Endothelial cell of umbilical vein (primary cell): ENCODE results near the gene ARHGEF12. TPM values are rescaled to one million over a fixed set of nuclear protein-coding genes. Genes with fewer than 3 reads are reported as not detected.

Experiments used
- BruUV-seq: library from RNA; stranded (reverse); fragments of 400-500 nt; replicated peaks from 2 replicates; lab custom pipeline; 2021; lab: Mats Ljungman, UMichigan
- CTCF ChIA-PET: fragments of 300-600, 350-600 bp; sonication (Branson Sonifier 250); formaldehyde crosslinking; loops from one replicate; lab custom pipeline; 2021; ENCODE audit warnings: antibody characterized with exemption, inconsistent platforms; lab: Charles Lee
- POLR2A ChIA-PET: fragments of 300-600, 350-600 bp; sonication (Branson Sonifier 250); formaldehyde crosslinking; loops from one replicate; lab custom pipeline; 2021; ENCODE audit warnings: antibody characterized with exemption, inconsistent platforms; lab: Charles Lee
- DNase-seq: peaks from one replicate; pipeline ENCODE4 v3.0.0-alpha.2; 2011; ENCODE audit warnings: low read depth, low spot score
- FAIRE-seq: peaks from 2 replicates; lab custom pipeline; 2011; peaks lifted over from hg19 to GRCh38; lab: Jason Lieb, UNC
- H2AFZ ChIP-seq: 2 replicates; pipeline ENCODE4 v1.6.0; 2012; ENCODE audit warnings: low read depth, low read length, control low read depth, inconsistent platforms
- H3K27ac ChIP-seq: 2 replicates; pipeline ENCODE4 v1.5.1; 2011; ENCODE audit warnings: low read depth, mild to moderate bottlenecking, control low read depth, low read length, moderate library complexity; ENCODE audit not compliant: insufficient read depth
- H3K27me3 ChIP-seq, 2 experiments: 2 replicates each; pipeline versions ENCODE4 v1.6.0 to v1.6.1; 2011; ENCODE audit warnings: low read length in 2 of 2, mixed read lengths in 1 of 2; ENCODE audit not compliant: control insufficient read depth in 2 of 2, insufficient read depth in 2 of 2
- H3K36me3 ChIP-seq, 2 experiments: 2 replicates in 1 of 2; 3 replicates in 1 of 2; pipeline ENCODE4 v1.5.1; 2011; ENCODE audit warnings: low read length in 2 of 2, mild to moderate bottlenecking in 1 of 2, moderate library complexity in 1 of 2; ENCODE audit not compliant: control insufficient read depth in 2 of 2, insufficient read depth in 2 of 2; ENCODE audit errors: extremely low read depth in 1 of 2
- H3K4me1 ChIP-seq: 3 replicates; pipeline ENCODE4 v1.5.1; 2011; ENCODE audit warnings: mild to moderate bottlenecking, low read length; ENCODE audit not compliant: control insufficient read depth, insufficient read depth; ENCODE audit errors: extremely low read depth
- H3K4me2 ChIP-seq: 2 replicates; pipeline ENCODE4 v1.6.1; 2011; ENCODE audit warnings: low read length, control low read depth, mixed read lengths; ENCODE audit not compliant: insufficient read depth
- H3K4me3 ChIP-seq, 3 experiments: fragments of 200-600 bp in 1 of 3; sonication (generic), shearing (Covaris generic) in 1 of 3; replicated peaks in 1 of 3; 2 replicates each; pipeline ENCODE4 v1.5.1; 2011 to 2016; ENCODE audit warnings: control low read depth in 3 of 3, low read length in 3 of 3, mild to moderate bottlenecking in 2 of 3, inconsistent platforms in 1 of 3, low read depth in 1 of 3, moderate library complexity in 1 of 3; ENCODE audit not compliant: insufficient read depth in 1 of 3
- H3K79me2 ChIP-seq: 2 replicates; pipeline ENCODE4 v1.6.0; 2012; ENCODE audit warnings: low read length, inconsistent platforms; ENCODE audit not compliant: control insufficient read depth, insufficient read depth
- H3K9ac ChIP-seq: replicated peaks from 2 replicates; pipeline ENCODE3; 2011; ENCODE audit warnings: low read length, control low read depth; ENCODE audit not compliant: insufficient read depth; ENCODE audit errors: extremely low read depth
- H3K9me1 ChIP-seq: replicated peaks from 3 replicates; pipeline ENCODE4 v1.6.0; 2011; ENCODE audit warnings: mild to moderate bottlenecking, low read length; ENCODE audit not compliant: control insufficient read depth, insufficient read depth; ENCODE audit errors: extremely low read depth
- H3K9me3 ChIP-seq: replicated peaks from 2 replicates; pipeline ENCODE4 v1.5.1; 2012; ENCODE audit warnings: low read length, inconsistent platforms; ENCODE audit not compliant: control insufficient read depth, insufficient read depth
- H4K20me1 ChIP-seq: replicated peaks from 2 replicates; pipeline ENCODE3; 2011; ENCODE audit warnings: mild to moderate bottlenecking, low read length; ENCODE audit not compliant: control insufficient read depth, insufficient read depth; ENCODE audit errors: extremely low read depth
- CTCF ChIP-seq, 2 donors: IDR thresholded peaks; 1 replicate in 1 of 2; 2 replicates in 1 of 2; pipeline ENCODE4 v1.5.1; 2011; ENCODE audit warnings: low read length in 2 of 2, mild to moderate bottlenecking in 2 of 2, moderate library complexity in 2 of 2, control low read depth in 1 of 2, inconsistent platforms in 1 of 2, low read depth in 1 of 2; ENCODE audit not compliant: insufficient read depth in 1 of 2; ENCODE audit errors: extremely low read depth in 1 of 2
- FOS ChIP-seq: IDR thresholded peaks from 2 replicates; pipeline ENCODE4 v1.6.1; 2011; ENCODE audit warnings: mild to moderate bottlenecking, low read length, moderate library complexity, borderline replicate concordance; ENCODE audit not compliant: insufficient read depth
- JUN ChIP-seq: IDR thresholded peaks from 2 replicates; pipeline ENCODE4 v1.6.1; 2011; ENCODE audit warnings: borderline replicate concordance, low read depth; ENCODE audit not compliant: insufficient read length, insufficient read depth
- dilution Hi-C: fragments of 300-500 bp; cut with MboI; formaldehyde crosslinking; loops from one replicate; pipeline ENCODE4 v1.15.0; 2019; ENCODE audit warnings: low sequenced_read_pairs; ENCODE audit not compliant: extremely low pct_ligation_motif_present
- intact Hi-C: fragments of 100-400 bp; cut with micrococcal nuclease; formaldehyde crosslinking; loops from one replicate; pipeline ENCODE4 v1.10.0; 2022
- polyA plus RNA-seq, 4 experiments: library from polyadenylated mRNA; depleted of rRNA in 3 of 4; stranded (reverse) in 3 of 4; unstranded in 1 of 4; fragments of >200 nt; gene quantifications; 2 replicates each; pipeline versions ENCODE4 v1.2.1 to v1.2.3, GENCODE V29; 2011 to 2012; ENCODE audit warnings: missing spikeins in 1 of 4
- total RNA-seq: library from RNA; stranded (reverse); gene quantifications from 2 replicates; pipeline ENCODE4 v1.2.3, GENCODE V29; 2021

The ARHGEF12 gene
- total and polyA plus RNA-seq, 2 donors (not counting 3 experiments of a cell fraction or from before 2014, with no cell fraction given): 20.9 to 125 TPM

GRCh38 chr11:120400564-120401364, 64.6 kb downstream of the ARHGEF12 start:
- Histone ChIP-seq H4K20me1 (peaks cover 6% of the 10 kb centered on the region), H3K9ac (peak overlapping the region; percentile 80), H3K79me2 (peaks cover 87% of the 10 kb centered on the region), H3K4me3 (peak overlapping the region in 2 of 3 experiments; percentile 16 to 73), H3K4me1 (peaks cover 36% of the 10 kb centered on the region), H3K27ac (peak overlapping the region; percentile 78), H3K4me2 (peak overlapping the region; percentile 98), H3K27me3 (no peaks in the 10 kb centered on the region), H3K36me3 (no peaks in the 10 kb centered on the region), H3K9me1 (no peaks in the 10 kb centered on the region), H2AFZ (no peak overlapping the region), H3K9me3 (no peaks in the 10 kb centered on the region)
- dilution Hi-C loops (no loop called here), intact Hi-C loops (loop anchor here (1.0 to 2.0 kb wide), 3 partner anchors 9 to 62 kb away; no protein-coding TSS in a partner anchor)
- FAIRE-seq (peak; percentile 87), DNase-seq (peak; percentile 93)
- no TSS peak for BruUV-seq
- TF ChIP-seq JUN: peak; percentile 78
- TF ChIP-seq CTCF (IDR thresholded peaks at IDR 0.05; ENCODE audit: extremely low read depth in 1 of 2, insufficient read depth in 1 of 2, low read depth in 1 of 2, low read length in 2 of 2): no peak
- peak; percentile 88 for TF ChIP-seq FOS
- POLR2A ChIA-PET: interaction anchor here (0.5 to 1.1 kb wide), 4 partner anchors 10 to 64 kb away, joined by 3 to 6 read pairs (median 5); partner anchors contain the start of gene ARHGEF12
- CTCF ChIA-PET: interaction anchor here (0.6 to 1.7 kb wide), 20 partner anchors 9 to 76 kb away, joined by 3 to 16 read pairs (median 4); partner anchors contain the start of genes ARHGEF12 and TLCD5
